Suprapubic skin (tissue), 4 donors: ENCODE data around the gene DAB2IP. TPM values are rescaled to one million over a fixed set of nuclear protein-coding genes. Genes with fewer than 3 reads are reported as not detected.
A peak's percentile ranks its signal among the peaks of the same experiment; 100 is the strongest.

Experiments used
- DNase-seq, 2 donors: peaks; one replicate each; pipeline ENCODE4 v3.0.0-alpha.2; 2019; ENCODE audit warnings: low spot score in 2 of 2
- H3K27ac ChIP-seq: fragments of 200-600 bp; sonication (generic); one replicate; pipeline ENCODE4 v1.5.1; 2019
- H3K27me3 ChIP-seq: fragments of 200-600 bp; sonication (generic); one replicate; pipeline ENCODE4 v1.5.1; 2019
- H3K36me3 ChIP-seq: fragments of 200-600 bp; sonication (generic); one replicate; pipeline ENCODE4 v1.5.1; 2019
- H3K4me1 ChIP-seq: fragments of 200-600 bp; sonication (generic); one replicate; pipeline ENCODE4 v1.5.1; 2019
- H3K4me3 ChIP-seq: fragments of 200-600 bp; sonication (generic); one replicate; pipeline ENCODE4 v1.5.1; 2019; ENCODE audit warnings: mild to moderate bottlenecking
- H3K9me3 ChIP-seq: fragments of 200-600 bp; sonication (generic); one replicate; pipeline ENCODE4 v1.5.1; 2019
- CTCF ChIP-seq, 2 donors: fragments of 200-600 bp in 1 of 2; fragments of 450-650 bp in 1 of 2; sonication (generic) in 1 of 2; IDR thresholded peaks; one replicate each; pipeline ENCODE4 v1.5.1; 2016 to 2019; ENCODE audit warnings: antibody characterized with exemption in 2 of 2, mild to moderate bottlenecking in 1 of 2, moderate library complexity in 1 of 2
- EP300 ChIP-seq: sonication (generic); formaldehyde crosslinking; IDR thresholded peaks from one replicate; pipeline ENCODE4 v1.6.1; 2017; ENCODE audit warnings: antibody characterized with exemption
- POLR2A ChIP-seq, 2 donors: fragments of 450-650 bp; IDR thresholded peaks; one replicate each; pipeline ENCODE4 v1.6.1; 2017; ENCODE audit warnings: antibody characterized with exemption in 2 of 2, mild to moderate bottlenecking in 2 of 2, moderate library complexity in 2 of 2
- POLR2AphosphoS5 ChIP-seq, 3 donors: sonication (generic); formaldehyde crosslinking; IDR thresholded peaks; one replicate each; pipeline ENCODE4 v1.6.1; 2017; ENCODE audit warnings: antibody characterized with exemption in 3 of 3
- WGBS: methylation state at CpG from one replicate; pipeline ENCODE4 v1.1.5; 2018; 5-methylcytosine and 5-hydroxymethylcytosine counted together
- total RNA-seq, 4 donors: library from RNA; depleted of rRNA; stranded (reverse); fragments of >200 nt; gene quantifications; one replicate each; pipeline ENCODE4 v1.1.0, GENCODE V29; 2016

Gene DAB2IP
- total RNA-seq, 4 donors from 2014 or later, result 47.6 to 55.6 (median 50.3) TPM

GRCh38 chr9:121760571-121760970 is 109.1 kb downstream of the DAB2IP start:
- Histone ChIP-seq H3K36me3 (peaks cover 79% of the 10 kb centered on the region), H3K4me1 (peaks cover 19% of the 10 kb centered on the region), H3K27me3 (no peaks in the 10 kb centered on the region), H3K27ac (no peak overlapping the region), H3K4me3 (no peak overlapping the region), H3K9me3 (no peaks in the 10 kb centered on the region)
- no peak for DNase-seq
- TF ChIP-seq POLR2A (IDR thresholded peaks at IDR 0.05), result no peak
- no peak for TF ChIP-seq EP300
- no peak for TF ChIP-seq CTCF (IDR thresholded peaks at IDR 0.05)
- no peak for TF ChIP-seq POLR2AphosphoS5 (IDR thresholded peaks at IDR 0.05)
- WGBS, result 100% methylated on average over 1 of the region's 10 CpGs

GRCh38 chr9:121763131-121763530 is 111.7 kb downstream of the DAB2IP start:
- H3K4me3 ChIP-seq, result no peak overlapping the region
- DNase-seq, result no peak
- H3K9me3 ChIP-seq, result no peaks in the 10 kb centered on the region
- 100% methylated on average over 2 of the region's 6 CpGs for WGBS
- H3K36me3 ChIP-seq, result peaks cover 93% of the 10 kb centered on the region
- H3K27ac ChIP-seq, result no peak overlapping the region
- peaks cover 24% of the 10 kb centered on the region for H3K4me1 ChIP-seq
- TF ChIP-seq POLR2A (IDR thresholded peaks at IDR 0.05), result no peak
- TF ChIP-seq EP300, result no peak
- TF ChIP-seq CTCF (IDR thresholded peaks at IDR 0.05), result no peak
- no peak for TF ChIP-seq POLR2AphosphoS5 (IDR thresholded peaks at IDR 0.05)
- no peaks in the 10 kb centered on the region for H3K27me3 ChIP-seq

GRCh38 chr9:121763561-121764370 is 112.3 kb downstream of the DAB2IP start:
- H3K27ac ChIP-seq, result no peak overlapping the region
- no peaks in the 10 kb centered on the region for H3K27me3 ChIP-seq
- no peak for TF ChIP-seq CTCF (IDR thresholded peaks at IDR 0.05)
- TF ChIP-seq POLR2AphosphoS5 (IDR thresholded peaks at IDR 0.05), result no peak
- TF ChIP-seq EP300, result no peak
- no peak for TF ChIP-seq POLR2A (IDR thresholded peaks at IDR 0.05)
- no peak overlapping the region for H3K4me3 ChIP-seq
- 88% methylated on average over 9 of the region's 21 CpGs for WGBS
- H3K36me3 ChIP-seq, result peaks cover 93% of the 10 kb centered on the region
- DNase-seq, result no peak
- no peaks in the 10 kb centered on the region for H3K9me3 ChIP-seq
- peaks cover 24% of the 10 kb centered on the region for H3K4me1 ChIP-seq

GRCh38 chr9:121764371-121764730 is 112.9 kb downstream of the DAB2IP start:
- Histone ChIP-seq H3K4me3 (no peak overlapping the region), H3K9me3 (no peaks in the 10 kb centered on the region), H3K36me3 (peaks cover 93% of the 10 kb centered on the region), H3K4me1 (peaks cover 24% of the 10 kb centered on the region), H3K27ac (peak overlapping the region; percentile 62), H3K27me3 (no peaks in the 10 kb centered on the region)
- 80% methylated on average over 4 of the region's 9 CpGs for WGBS
- no peak for DNase-seq
- TF ChIP-seq POLR2AphosphoS5 (IDR thresholded peaks at IDR 0.05) (no peak), EP300 (no peak), CTCF (IDR thresholded peaks at IDR 0.05) (no peak), POLR2A (IDR thresholded peaks at IDR 0.05) (no peak)

GRCh38 chr9:121765021-121765950 is 113.9 kb downstream of the DAB2IP start:
- 69% methylated on average over 7 of the region's 8 CpGs for whole genome bisulfite sequencing
- Histone ChIP-seq H3K4me3 (no peak overlapping the region), H3K4me1 (peaks cover 24% of the 10 kb centered on the region), H3K27ac (peak overlapping the region; percentile 62), H3K9me3 (no peaks in the 10 kb centered on the region), H3K27me3 (no peaks in the 10 kb centered on the region), H3K36me3 (peaks cover 93% of the 10 kb centered on the region)
- no peak for DNase-seq
- TF ChIP-seq CTCF (IDR thresholded peaks at IDR 0.05) (no peak), POLR2A (IDR thresholded peaks at IDR 0.05) (no peak), POLR2AphosphoS5 (IDR thresholded peaks at IDR 0.05) (no peak), EP300 (no peak)
